Measurements from ENCODE around the gene USP11.

USP11 gene

DNA sequence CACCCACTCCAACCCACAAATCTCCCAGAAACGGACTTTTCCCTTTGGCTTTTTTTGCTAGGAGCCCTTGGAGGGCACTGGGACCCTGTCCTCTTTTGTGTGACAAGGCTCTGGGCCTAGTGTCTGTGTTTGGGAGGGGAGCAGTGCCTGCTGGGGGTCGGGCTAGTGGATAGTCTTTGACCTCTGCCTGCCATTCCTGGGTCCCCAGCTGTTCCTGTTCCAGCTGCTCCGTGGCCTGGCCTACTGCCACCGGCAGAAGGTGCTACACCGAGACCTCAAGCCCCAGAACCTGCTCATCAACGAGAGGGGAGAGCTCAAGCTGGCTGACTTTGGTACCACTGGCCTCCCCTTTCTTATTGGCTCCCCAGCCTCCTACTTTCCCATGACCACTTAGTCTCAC, 6.7 kb upstream of the USP11 start:
- FAIRE-seq = no peak

- FAIRE-seq = no peak
These were observed 6.1 kb upstream of the USP11 start for GRCh38 chrX:47226531-47227333.

DNA sequence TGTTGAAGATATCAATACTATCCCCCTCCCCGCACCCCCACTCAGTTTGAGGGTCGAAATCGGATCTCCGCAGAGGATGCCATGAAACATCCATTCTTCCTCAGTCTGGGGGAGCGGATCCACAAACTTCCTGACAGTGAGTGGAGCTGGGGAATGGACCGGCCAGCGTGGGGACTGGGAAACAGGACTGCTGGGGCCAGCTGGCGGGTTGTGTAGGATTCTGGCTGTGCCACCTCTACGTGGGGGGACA, 5.5 kb upstream of the USP11 start:
- FAIRE-seq = no peak

- FAIRE-seq = no peak
These were observed 4.1 kb upstream of the USP11 start for GRCh38 chrX:47228550-47229270.

DNA sequence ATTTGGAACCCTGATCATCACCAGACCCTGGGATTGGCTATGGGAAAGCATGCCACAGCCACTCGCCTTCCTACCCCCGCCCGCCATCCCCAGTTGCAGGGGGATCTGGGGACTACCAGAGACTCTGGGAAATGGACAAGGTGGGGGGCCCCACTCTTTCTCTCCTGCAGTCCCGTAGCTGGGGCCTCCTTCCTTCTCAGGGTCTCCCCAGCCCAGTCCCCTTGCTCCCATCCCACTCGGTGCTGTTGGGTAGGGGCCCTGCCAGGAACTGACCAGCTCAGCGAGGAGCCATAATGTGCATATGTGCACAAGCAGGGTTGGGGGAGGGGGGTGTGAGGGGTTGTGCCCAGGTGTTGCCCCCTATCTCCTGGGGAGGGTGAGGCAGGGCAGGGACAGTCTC, 3.4 kb upstream of the USP11 start:
- no peak for FAIRE-seq

DNA sequence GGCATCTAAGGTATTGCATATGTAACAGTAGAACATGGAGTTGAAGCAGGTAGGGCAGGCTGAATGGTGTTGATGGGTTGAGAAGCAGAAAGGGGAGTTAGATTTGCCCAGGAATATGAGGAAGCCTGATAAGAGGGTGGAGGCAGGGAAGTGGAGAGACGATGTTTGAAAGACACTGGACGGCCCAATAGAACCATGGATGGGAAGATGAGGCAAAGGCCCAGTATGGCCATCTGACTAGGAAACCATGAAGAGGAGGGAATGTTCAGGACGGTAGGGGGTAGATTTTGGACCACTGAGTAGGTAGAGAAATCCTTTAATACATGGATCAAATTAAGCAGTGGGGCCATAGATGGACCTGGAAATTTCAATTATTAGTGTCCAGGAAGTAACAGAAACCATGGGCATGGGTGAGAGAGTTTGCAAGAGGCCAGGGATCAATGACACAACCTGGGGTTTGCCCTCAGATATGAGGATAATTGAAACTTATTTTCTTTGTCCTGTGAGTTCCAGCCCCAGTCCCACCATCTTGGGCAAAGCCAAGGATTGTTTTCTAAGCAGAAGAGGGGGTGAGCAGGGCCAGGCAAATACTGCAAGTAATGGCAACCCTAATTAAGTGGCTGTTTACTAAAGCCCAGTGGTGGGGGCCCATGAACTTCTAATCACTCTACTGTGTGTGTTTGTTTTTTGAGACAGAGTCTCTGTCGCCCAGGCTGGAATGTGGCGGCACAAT, 2.5 kb upstream of the USP11 start:
- FAIRE-seq = no peak

DNA sequence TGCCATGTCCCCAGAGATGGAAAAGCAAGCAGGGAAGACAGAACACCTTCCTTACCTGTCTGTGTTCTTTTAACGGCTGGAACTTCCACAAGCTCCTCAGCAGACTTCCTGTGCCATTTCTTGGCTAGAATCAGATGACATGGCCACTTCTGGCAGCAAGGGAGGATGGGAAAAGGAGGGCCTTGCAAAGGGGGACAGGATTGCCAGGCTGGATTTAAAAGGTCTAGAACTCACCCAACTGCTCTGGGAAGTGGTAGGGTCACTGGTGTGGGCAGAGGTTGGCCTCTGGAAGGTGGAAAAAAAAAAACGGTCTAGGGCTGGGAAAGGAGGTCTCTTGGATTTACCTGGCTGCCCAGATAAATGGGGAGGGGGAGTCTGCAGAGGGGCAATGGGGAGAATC, 1.6 kb upstream of the USP11 start:
- FAIRE-seq = no peak

- FAIRE-seq = no peak
These were observed 509 bp upstream of the USP11 start for GRCh38 chrX:47232197-47232802.

GRCh38 chrX:47233333-47234113, 714 bp downstream of the USP11 start:
- FAIRE-seq = peak; percentile 95

DNA sequence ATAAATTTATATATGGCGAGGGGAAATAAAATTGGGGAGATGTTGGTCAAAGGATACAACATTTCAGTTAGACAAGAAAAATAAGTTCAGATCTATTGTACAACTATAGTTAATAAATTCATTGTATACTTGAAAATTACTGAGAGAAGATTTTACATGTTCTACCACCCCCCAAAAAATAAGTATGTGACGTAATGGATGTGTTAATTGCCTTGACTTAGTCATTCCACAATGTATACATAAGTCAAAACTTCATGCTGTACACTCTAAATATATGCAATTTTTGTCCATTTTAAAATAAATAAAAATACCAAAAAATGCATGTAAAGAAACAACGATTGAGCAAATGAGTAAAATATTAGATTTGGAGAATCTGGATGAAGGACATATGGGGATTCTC, 1.8 kb downstream of the USP11 start:
- FAIRE-seq = peak; percentile 3

DNA sequence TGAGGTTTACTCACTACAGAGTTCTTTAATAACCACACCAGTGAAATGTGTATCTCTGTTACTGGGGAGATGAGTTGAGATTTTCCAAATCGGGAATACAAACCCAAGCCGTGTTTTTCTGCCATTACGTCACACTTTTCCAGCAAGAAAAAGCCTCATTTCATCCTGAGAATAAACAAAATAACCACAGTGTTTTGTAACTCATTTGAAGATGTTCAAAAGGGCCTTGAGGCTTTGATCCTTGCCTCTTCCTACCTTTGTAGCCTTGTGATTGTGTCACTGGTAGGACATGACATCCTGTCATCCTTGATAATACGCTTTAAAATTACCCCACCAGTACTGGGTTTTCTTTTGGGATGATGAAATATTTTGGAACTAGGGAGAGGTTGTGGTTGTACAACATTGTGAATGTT, 2.9 kb downstream of the USP11 start:
- FAIRE-seq = no peak

- FAIRE-seq = no peak
These were observed 6.4 kb downstream of the USP11 start for GRCh38 chrX:47239199-47239598.

GRCh38 chrX:47239898-47240545, 7.2 kb downstream of the USP11 start:
- FAIRE-seq = no peak

DNA sequence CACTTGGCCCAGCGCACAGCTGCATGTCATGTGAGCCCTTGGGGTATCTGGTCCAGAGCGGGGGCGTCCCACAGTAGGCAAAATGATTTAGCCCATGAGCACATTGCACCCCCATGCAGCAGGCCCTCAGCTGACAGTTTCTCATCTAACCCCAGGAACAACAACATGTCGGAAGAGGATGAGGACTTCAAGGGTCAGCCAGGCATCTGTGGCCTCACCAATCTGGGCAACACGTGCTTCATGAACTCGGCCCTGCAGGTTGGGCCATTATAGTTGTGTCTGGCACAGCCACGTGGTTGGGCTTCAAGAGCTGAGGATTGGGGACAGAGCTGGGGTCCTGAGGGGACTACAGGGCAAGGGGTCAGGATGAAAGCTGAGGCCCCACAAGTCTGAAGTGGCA, 7.8 kb downstream of the USP11 start:
- no peak for FAIRE-seq

- FAIRE-seq = no peak
These were observed 8.6 kb downstream of the USP11 start for GRCh38 chrX:47241201-47242011.

DNA sequence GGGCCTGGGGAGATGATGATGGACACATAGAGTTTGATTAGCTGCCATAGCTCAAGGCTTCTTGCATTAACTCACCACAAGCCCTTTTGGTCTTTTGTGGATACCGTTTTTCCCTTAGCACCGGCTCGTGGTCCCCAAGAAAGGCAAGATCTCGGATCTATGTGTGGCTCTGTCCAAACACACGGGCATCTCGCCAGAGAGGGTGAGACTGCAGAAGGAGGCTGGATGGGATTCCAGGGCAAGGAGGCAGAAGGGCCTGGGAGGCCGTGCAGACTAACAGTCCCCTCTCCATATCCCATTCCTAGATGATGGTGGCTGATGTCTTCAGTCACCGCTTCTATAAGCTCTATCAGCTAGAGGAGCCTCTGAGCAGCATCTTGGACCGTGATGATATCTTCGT, 9.5 kb downstream of the USP11 start:
- FAIRE-seq = no peak

- FAIRE-seq = no peak
These were observed 10.5 kb downstream of the USP11 start for GRCh38 chrX:47243351-47243750.

DNA sequence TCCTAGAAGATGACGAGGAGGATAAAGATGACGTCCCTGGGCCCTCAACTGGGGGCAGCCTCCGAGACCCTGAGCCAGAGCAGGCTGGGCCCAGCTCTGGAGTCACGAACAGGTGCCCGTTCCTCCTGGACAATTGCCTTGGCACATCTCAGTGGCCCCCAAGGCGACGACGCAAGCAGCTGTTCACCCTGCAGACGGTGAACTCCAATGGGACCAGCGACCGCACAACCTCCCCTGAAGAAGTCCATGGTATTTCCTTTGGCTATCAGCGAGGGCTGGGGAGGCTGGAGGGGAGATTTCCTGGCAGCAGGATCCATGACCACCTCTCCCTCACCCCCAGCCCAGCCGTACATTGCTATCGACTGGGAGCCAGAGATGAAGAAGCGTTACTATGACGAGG, 11.9 kb downstream of the USP11 start:
- FAIRE-seq = no peak

DNA sequence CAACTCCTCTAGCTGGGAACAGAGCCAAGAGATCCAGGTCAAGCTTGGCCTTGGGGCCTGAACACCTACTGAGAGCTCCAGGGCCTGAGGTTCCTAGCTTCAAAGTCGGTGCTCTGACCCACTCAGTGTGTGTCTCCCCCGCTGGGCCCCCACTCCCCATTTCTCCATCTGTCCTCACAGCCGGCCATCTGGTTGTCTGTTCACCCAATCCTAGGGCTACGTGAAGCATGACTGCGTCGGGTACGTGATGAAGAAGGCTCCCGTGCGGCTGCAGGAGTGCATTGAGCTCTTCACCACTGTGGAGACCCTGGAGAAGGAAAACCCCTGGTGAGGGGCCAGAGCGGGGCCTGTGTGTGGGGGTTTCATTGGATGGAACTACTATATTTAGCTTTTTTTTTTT, 12.3 kb downstream of the USP11 start:
- no peak for FAIRE-seq

GRCh38 chrX:47247206-47247998, 14.6 kb downstream of the USP11 start:
- FAIRE-seq = no peak

DNA sequence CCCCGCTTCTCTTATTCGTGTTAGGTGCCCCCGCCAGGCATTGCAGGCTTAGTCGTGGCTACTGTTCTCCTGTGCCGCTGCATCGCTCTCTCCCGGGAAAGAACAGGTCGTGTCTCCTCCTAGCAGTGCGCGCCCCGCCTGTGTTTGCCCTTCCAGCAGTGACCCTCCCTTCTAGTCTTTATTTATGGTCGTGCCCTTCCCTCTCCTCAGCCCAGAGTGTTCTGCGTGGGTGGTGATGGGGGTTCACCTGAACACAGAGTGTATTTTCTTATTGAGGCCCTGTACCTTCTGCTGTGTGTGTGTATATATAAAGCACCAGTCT, 15.2 kb downstream of the USP11 start:
- FAIRE-seq = no peak

Measured in G401.6 (cell line).